Karpas-422 (cell line): ENCODE data around the gene ITPRID2. TPM values are rescaled to one million over a fixed set of nuclear protein-coding genes. Genes with fewer than 3 reads are reported as not detected.

Experiments
- DNase-seq: peaks from one replicate; pipeline ENCODE4 v3.0.0-alpha.2; 2015
- H2AFZ ChIP-seq: fragments of 200-600 bp; sonication (generic); 2 replicates; pipeline ENCODE4 v1.6.1; 2014; ENCODE audit warnings: antibody characterized with exemption, low read length, mixed read lengths
- H3K27ac ChIP-seq: fragments of 200-600 bp; sonication (generic); 2 replicates; pipeline ENCODE4 v1.5.1; 2014; ENCODE audit warnings: mild to moderate bottlenecking, low read length, moderate library complexity
- H3K27me3 ChIP-seq: fragments of 200-600 bp; sonication (generic); 2 replicates; pipeline ENCODE4 v1.6.1; 2014; ENCODE audit warnings: low read length, mixed read lengths
- H3K36me3 ChIP-seq: fragments of 200-600 bp; sonication (generic); 2 replicates; pipeline ENCODE4 v1.6.1; 2014; ENCODE audit warnings: low read length, mixed read lengths; ENCODE audit not compliant: insufficient read depth
- H3K4me1 ChIP-seq: fragments of 200-600 bp; sonication (generic); 2 replicates; pipeline ENCODE4 v1.6.1; 2014; ENCODE audit warnings: mild to moderate bottlenecking, low read length, mixed read lengths
- H3K4me2 ChIP-seq: fragments of 200-600 bp; sonication (generic); 2 replicates; pipeline ENCODE4 v1.6.1; 2014; ENCODE audit warnings: low read length, low read depth, mild to moderate bottlenecking; ENCODE audit not compliant: poor library complexity, severe bottlenecking
- H3K4me3 ChIP-seq: fragments of 200-600 bp; sonication (generic); 2 replicates; pipeline ENCODE4 v1.5.1; 2014; ENCODE audit warnings: mild to moderate bottlenecking, antibody characterized with exemption, low read length, mixed read lengths
- H3K79me2 ChIP-seq: fragments of 200-600 bp; sonication (generic); 2 replicates; pipeline ENCODE4 v1.6.1; 2014; ENCODE audit warnings: mild to moderate bottlenecking, low read length, mixed read lengths
- H3K9ac ChIP-seq: fragments of 200-600 bp; sonication (generic); 2 replicates; pipeline ENCODE4 v1.6.0; 2014; ENCODE audit warnings: low read length
- H3K9me2 ChIP-seq: fragments of 200-600 bp; sonication (generic), shearing (Covaris generic); replicated peaks from 2 replicates; pipeline ENCODE4 v1.6.0; 2014; ENCODE audit warnings: mild to moderate bottlenecking, low read length, moderate library complexity; ENCODE audit not compliant: insufficient read depth
- H3K9me3 ChIP-seq: fragments of 300-700, 200-600 bp; sonication (generic); 2 replicates; pipeline ENCODE4 v1.6.1; 2014; ENCODE audit warnings: low read length, mixed read lengths
- H4K20me1 ChIP-seq: fragments of 200-600 bp; sonication (generic); 2 replicates; pipeline ENCODE4 v1.6.1; 2014; ENCODE audit warnings: mild to moderate bottlenecking, antibody characterized with exemption, low read length, low read depth; ENCODE audit not compliant: insufficient read depth
- total RNA-seq: library from RNA; depleted of rRNA; stranded (reverse); fragments of >200 nt; shearing (Covaris generic); gene quantifications from 2 replicates; pipeline ENCODE4 v1.2.3, GENCODE V29; 2014; ENCODE audit warnings: low replicate concordance

The ITPRID2 gene
- total RNA-seq, 1 experiment from 2014 or later: 136 TPM

DNA sequence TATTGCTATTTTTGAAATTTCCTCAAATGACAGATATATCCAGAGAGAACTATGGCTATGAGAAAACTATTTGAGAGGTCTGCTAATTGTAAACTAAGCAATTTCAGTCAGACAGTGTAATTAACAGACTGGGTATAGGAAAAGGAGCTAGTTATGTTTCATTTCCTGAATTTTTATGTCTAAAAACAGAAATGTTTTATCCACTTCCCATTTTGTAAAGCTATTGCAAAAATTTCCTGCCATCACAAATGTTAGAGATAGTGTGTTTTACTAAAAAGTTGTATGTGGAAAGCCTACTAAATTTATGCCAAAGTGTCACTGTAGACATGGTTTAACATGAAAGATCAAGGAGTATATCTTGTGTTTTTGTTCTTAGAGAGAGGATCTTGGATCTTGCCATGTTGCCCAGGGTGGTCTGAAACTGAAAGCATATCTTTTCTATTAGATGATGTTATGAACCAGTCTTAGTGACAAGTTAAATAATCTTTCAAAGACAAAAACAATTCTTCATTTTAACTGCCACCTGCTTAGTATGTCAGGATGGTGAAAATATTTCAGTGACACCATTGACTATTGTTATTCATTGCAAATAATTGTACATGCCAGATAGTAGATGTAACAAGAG lies 40.5 kb upstream of the ITPRID2 start:
- Histone ChIP-seq H3K27me3 (no peaks in the 10 kb centered on the region), H2AFZ (no peak overlapping the region), H3K27ac (no peak overlapping the region), H3K9ac (no peak overlapping the region), H3K9me2 (no peaks in the 10 kb centered on the region), H3K4me1 (peaks cover 5% of the 10 kb centered on the region), H4K20me1 (no peaks in the 10 kb centered on the region), H3K79me2 (no peaks in the 10 kb centered on the region), H3K9me3 (no peaks in the 10 kb centered on the region), H3K36me3 (no peaks in the 10 kb centered on the region), H3K4me2 (no peak overlapping the region), H3K4me3 (no peak overlapping the region)
- no peak for DNase-seq

GRCh38 chr2:181851726-181852125 lies 39.8 kb upstream of the ITPRID2 start:
- Histone ChIP-seq H3K4me1 (peaks cover 5% of the 10 kb centered on the region), H3K4me2 (no peak overlapping the region), H3K4me3 (no peak overlapping the region), H3K9me2 (no peaks in the 10 kb centered on the region), H3K9ac (no peak overlapping the region), H3K36me3 (no peaks in the 10 kb centered on the region), H3K79me2 (no peaks in the 10 kb centered on the region), H3K27ac (no peak overlapping the region), H2AFZ (no peak overlapping the region), H4K20me1 (no peaks in the 10 kb centered on the region), H3K9me3 (no peaks in the 10 kb centered on the region), H3K27me3 (no peaks in the 10 kb centered on the region)
- DNase-seq: no peak

DNA sequence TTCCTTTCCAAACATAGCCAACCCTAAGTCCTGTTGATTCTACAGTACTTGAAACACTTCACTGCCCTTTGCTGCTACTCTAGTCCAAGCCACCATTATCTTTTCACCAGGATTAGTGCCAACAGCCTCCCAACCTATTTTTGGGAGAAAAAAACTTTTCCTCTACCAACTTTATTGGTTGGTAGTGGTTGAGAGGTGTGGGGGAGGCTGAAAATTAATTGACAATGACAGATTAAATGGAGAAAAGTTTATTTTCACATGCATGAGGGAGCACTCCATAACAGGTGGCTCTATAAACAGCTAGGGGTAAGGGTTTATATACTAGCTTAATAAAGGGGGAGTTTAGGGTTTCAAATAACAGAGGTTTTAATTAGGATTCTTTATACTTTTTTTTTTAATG lies 37.8 kb upstream of the ITPRID2 start:
- Histone ChIP-seq H2AFZ (no peak overlapping the region), H3K27ac (no peak overlapping the region), H3K36me3 (no peaks in the 10 kb centered on the region), H3K4me2 (no peak overlapping the region), H3K4me3 (no peak overlapping the region), H3K9me3 (no peaks in the 10 kb centered on the region), H3K9me2 (no peaks in the 10 kb centered on the region), H3K4me1 (peaks cover 5% of the 10 kb centered on the region), H3K27me3 (no peaks in the 10 kb centered on the region), H3K9ac (no peak overlapping the region), H4K20me1 (no peaks in the 10 kb centered on the region), H3K79me2 (no peaks in the 10 kb centered on the region)
- no peak for DNase-seq

- H3K79me2 ChIP-seq: no peaks in the 10 kb centered on the region
- no peaks in the 10 kb centered on the region for H4K20me1 ChIP-seq
- H3K9me2 ChIP-seq: no peaks in the 10 kb centered on the region
- H3K9ac ChIP-seq: no peak overlapping the region
- no peak for DNase-seq
- H3K4me2 ChIP-seq: no peak overlapping the region
- H3K27me3 ChIP-seq: no peaks in the 10 kb centered on the region
- H3K4me1 ChIP-seq: no peaks in the 10 kb centered on the region
- no peak overlapping the region for H3K4me3 ChIP-seq
- no peak overlapping the region for H2AFZ ChIP-seq
- H3K27ac ChIP-seq: no peak overlapping the region
- no peaks in the 10 kb centered on the region for H3K36me3 ChIP-seq
- no peaks in the 10 kb centered on the region for H3K9me3 ChIP-seq
Measured at GRCh38 chr2:181857483-181857882, 34.0 kb upstream of the ITPRID2 start.

GRCh38 chr2:181858600-181858999 lies 32.9 kb upstream of the ITPRID2 start:
- Histone ChIP-seq H2AFZ (no peak overlapping the region), H3K9ac (no peak overlapping the region), H4K20me1 (no peaks in the 10 kb centered on the region), H3K27me3 (no peaks in the 10 kb centered on the region), H3K9me3 (no peaks in the 10 kb centered on the region), H3K4me3 (no peak overlapping the region), H3K4me2 (no peak overlapping the region), H3K79me2 (no peaks in the 10 kb centered on the region), H3K4me1 (no peaks in the 10 kb centered on the region), H3K9me2 (no peaks in the 10 kb centered on the region), H3K36me3 (no peaks in the 10 kb centered on the region), H3K27ac (no peak overlapping the region)
- DNase-seq: no peak

- Histone ChIP-seq H3K4me1 (no peaks in the 10 kb centered on the region), H3K9ac (no peak overlapping the region), H4K20me1 (no peaks in the 10 kb centered on the region), H3K4me2 (no peak overlapping the region), H3K27ac (no peak overlapping the region), H3K27me3 (no peaks in the 10 kb centered on the region), H3K9me2 (no peaks in the 10 kb centered on the region), H3K9me3 (no peaks in the 10 kb centered on the region), H3K4me3 (no peak overlapping the region), H3K79me2 (no peaks in the 10 kb centered on the region), H3K36me3 (no peaks in the 10 kb centered on the region), H2AFZ (no peak overlapping the region)
- no peak for DNase-seq
Measured at GRCh38 chr2:181859123-181859522, 32.4 kb upstream of the ITPRID2 start.

DNA sequence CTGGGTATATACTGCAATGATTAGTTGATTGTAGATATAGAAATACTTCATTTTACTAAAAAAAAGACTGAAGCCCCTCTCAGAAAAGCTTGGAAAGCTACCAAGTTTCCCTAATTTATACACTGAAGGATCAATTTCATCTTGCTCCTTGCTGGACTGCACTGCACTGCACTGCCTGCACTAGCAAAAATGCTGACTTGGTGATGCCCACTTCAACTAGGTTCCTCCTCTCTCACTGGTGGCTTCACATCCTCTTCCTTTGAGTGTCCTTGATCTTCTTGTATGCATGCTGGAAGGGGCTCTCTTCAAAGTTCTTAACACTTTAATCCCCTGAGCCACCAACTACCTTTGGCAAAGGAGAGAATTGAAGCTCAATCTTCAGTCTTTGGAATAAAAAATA lies 31.7 kb upstream of the ITPRID2 start:
- Histone ChIP-seq H3K27ac (no peak overlapping the region), H3K9me3 (no peaks in the 10 kb centered on the region), H3K4me3 (no peak overlapping the region), H3K4me1 (no peaks in the 10 kb centered on the region), H3K27me3 (no peaks in the 10 kb centered on the region), H3K9ac (no peak overlapping the region), H3K9me2 (no peaks in the 10 kb centered on the region), H3K36me3 (no peaks in the 10 kb centered on the region), H2AFZ (no peak overlapping the region), H3K79me2 (no peaks in the 10 kb centered on the region), H4K20me1 (no peaks in the 10 kb centered on the region), H3K4me2 (no peak overlapping the region)
- DNase-seq: no peak

DNA sequence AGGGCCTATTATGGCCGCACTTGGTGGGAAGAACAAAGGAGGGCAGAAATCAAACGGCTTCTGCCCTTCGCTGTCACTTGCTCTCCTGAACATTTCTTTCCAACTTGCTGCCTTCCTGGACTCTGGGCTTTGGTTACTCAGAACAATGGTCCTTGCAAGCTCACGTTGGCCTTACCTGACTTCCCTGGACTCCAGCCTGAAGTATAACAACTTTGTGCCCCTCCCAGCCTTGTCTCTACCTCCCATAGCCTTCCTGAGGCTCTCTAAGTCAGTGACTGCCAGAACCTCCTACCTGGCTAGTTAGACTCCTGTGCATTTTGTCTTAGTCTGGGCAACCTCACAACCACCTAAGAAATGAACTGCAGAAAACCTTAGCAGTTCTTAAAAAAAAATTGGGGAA lies 30.2 kb upstream of the ITPRID2 start:
- Histone ChIP-seq H3K27me3 (no peaks in the 10 kb centered on the region), H3K79me2 (no peaks in the 10 kb centered on the region), H3K9me2 (no peaks in the 10 kb centered on the region), H3K27ac (no peak overlapping the region), H3K4me1 (no peaks in the 10 kb centered on the region), H2AFZ (no peak overlapping the region), H3K36me3 (no peaks in the 10 kb centered on the region), H3K9me3 (no peaks in the 10 kb centered on the region), H3K4me2 (no peak overlapping the region), H4K20me1 (no peaks in the 10 kb centered on the region), H3K9ac (no peak overlapping the region), H3K4me3 (no peak overlapping the region)
- DNase-seq: no peak
